Inferior parietal cortex (tissue), 1 donor: ENCODE data around the gene IL18R1.
A peak's percentile ranks its signal among the peaks of the same experiment; 100 is the strongest.
"Not testable (repeated sequence)": the region's sequence is repeated elsewhere in the genome, so short reads cannot be mapped to it uniquely, and the experiment has no call there.

Experiments
- DNase-seq: peaks from one replicate; pipeline ENCODE4 v3.0.0-alpha.2; 2016; ENCODE audit errors: extremely low spot score

The IL18R1 gene

GRCh38 chr2:102355526-102356380 lies at the start of gene IL18R1:
TSS of gene IL18R1 (plus strand) at chr2:102355796. CDS start at chr2:102362661, 6,865 bp downstream.
- DNase-seq: peak; percentile 42

GRCh38 chr2:102306125-102306524 lies 49.5 kb upstream of the IL18R1 start:
- DNase-seq: no peak

- no peak for DNase-seq
Observed at GRCh38 chr2:102310964-102311640, 44.5 kb upstream of the IL18R1 start, which contains the start of gene IL1RL1. TSS of gene IL1RL1 (plus strand) at chr2:102311563. CDS start at chr2:102338265, 26,702 bp downstream.

GRCh38 chr2:102313025-102313424 lies 42.6 kb upstream of the IL18R1 start:
- DNase-seq: no peak

- no peak for DNase-seq
Observed at GRCh38 chr2:102313471-102313870, 42.1 kb upstream of the IL18R1 start.

- DNase-seq: no peak
Observed at GRCh38 chr2:102313950-102314349, 41.6 kb upstream of the IL18R1 start.

- DNase-seq: no peak
Observed at GRCh38 chr2:102315921-102316320, 39.7 kb upstream of the IL18R1 start.

GRCh38 chr2:102317715-102318114 lies 37.9 kb upstream of the IL18R1 start:
- no peak for DNase-seq

- DNase-seq: no peak
Observed at GRCh38 chr2:102318437-102318836, 37.2 kb upstream of the IL18R1 start.

- DNase-seq: no peak
Observed at GRCh38 chr2:102321941-102322719, 33.5 kb upstream of the IL18R1 start.

GRCh38 chr2:102324914-102325313 lies 30.7 kb upstream of the IL18R1 start:
- DNase-seq: not testable (repeated sequence)

- no peak for DNase-seq
Observed at GRCh38 chr2:102331311-102331980, 24.1 kb upstream of the IL18R1 start.

- no peak for DNase-seq
Observed at GRCh38 chr2:102334486-102334885, 21.1 kb upstream of the IL18R1 start.

- peak; percentile 31 for DNase-seq
Observed at GRCh38 chr2:102335871-102336366, 19.7 kb upstream of the IL18R1 start.

- DNase-seq: no peak
Observed at GRCh38 chr2:102336502-102336945, 19.1 kb upstream of the IL18R1 start.

- no peak for DNase-seq
Observed at GRCh38 chr2:102337012-102337411, 18.6 kb upstream of the IL18R1 start.

- DNase-seq: no peak
Observed at GRCh38 chr2:102337481-102338386, 17.9 kb upstream of the IL18R1 start.

- no peak for DNase-seq
Observed at GRCh38 chr2:102340778-102341177, 14.8 kb upstream of the IL18R1 start.

- no peak for DNase-seq
Observed at GRCh38 chr2:102342888-102343287, 12.7 kb upstream of the IL18R1 start.

- DNase-seq: no peak
Observed at GRCh38 chr2:102344397-102344796, 11.2 kb upstream of the IL18R1 start.
